Activated CD8-positive, alpha-beta memory T cell treated with anti-CD3 and anti-CD28 coated beads for 4 hours (primary cell): ENCODE data around the gene RNPEPL1.

Experiments used
- DNase-seq, 2 donors: peaks; one replicate each; pipeline ENCODE4 v3.0.0-alpha.2; 2020; ENCODE audit warnings: low read depth in 2 of 2

The RNPEPL1 gene

GRCh38 chr2:240577281-240578109, 9.2 kb downstream of the RNPEPL1 start:
- DNase-seq, result no peak

- DNase-seq, result no peak
These were observed 9.8 kb downstream of the RNPEPL1 start for GRCh38 chr2:240578110-240578450.

GRCh38 chr2:240578488-240578887, 10.2 kb downstream of the RNPEPL1 start:
- DNase-seq, result no peak

- DNase-seq, result no peak
These were observed 10.9 kb downstream of the RNPEPL1 start for GRCh38 chr2:240579071-240579762.

- peak in 1 of 2 donors; percentile 48 for DNase-seq
These were observed 11.7 kb downstream of the RNPEPL1 start for GRCh38 chr2:240579771-240580614.

GRCh38 chr2:240581811-240582210, 13.5 kb downstream of the RNPEPL1 start:
- DNase-seq, result no peak

GRCh38 chr2:240582781-240583180, 14.5 kb downstream of the RNPEPL1 start:
- no peak for DNase-seq

- no peak for DNase-seq
These were observed 15.5 kb downstream of the RNPEPL1 start for GRCh38 chr2:240583774-240584173.

- no peak for DNase-seq
These were observed 16.3 kb downstream of the RNPEPL1 start for GRCh38 chr2:240584486-240585031.

- no peak for DNase-seq
These were observed 16.8 kb downstream of the RNPEPL1 start for GRCh38 chr2:240585101-240585500.

- DNase-seq, result no peak
These were observed 17.5 kb downstream of the RNPEPL1 start for GRCh38 chr2:240585681-240586197.

GRCh38 chr2:240586198-240586918, 18.1 kb downstream of the RNPEPL1 start, which contains the start of gene CAPN10:
TSS of gene CAPN10 (plus strand) at chr2:240586734. CDS start at chr2:240586912, 178 bp downstream.
- peak; percentile 94 to 95 for DNase-seq

- peak in 1 of 2 donors; percentile 16 for DNase-seq
These were observed 18.9 kb downstream of the RNPEPL1 start for GRCh38 chr2:240586919-240587800.

- DNase-seq, result no peak
These were observed 19.8 kb downstream of the RNPEPL1 start for GRCh38 chr2:240588006-240588655.

GRCh38 chr2:240588669-240589068, 20.4 kb downstream of the RNPEPL1 start:
- no peak for DNase-seq

- no peak for DNase-seq
These were observed 21.1 kb downstream of the RNPEPL1 start for GRCh38 chr2:240589375-240589774.

- no peak for DNase-seq
These were observed 21.7 kb downstream of the RNPEPL1 start for GRCh38 chr2:240589850-240590525.

GRCh38 chr2:240590681-240591111, 22.4 kb downstream of the RNPEPL1 start:
- DNase-seq, result no peak

GRCh38 chr2:240591226-240591625, 22.9 kb downstream of the RNPEPL1 start:
- no peak for DNase-seq
